ENCODE data around the gene LIMS2.

GRCh38 chr2:127661072-127661649, 14.2 kb downstream of the LIMS2 start:
- TF ChIP-seq, protein P1, sequence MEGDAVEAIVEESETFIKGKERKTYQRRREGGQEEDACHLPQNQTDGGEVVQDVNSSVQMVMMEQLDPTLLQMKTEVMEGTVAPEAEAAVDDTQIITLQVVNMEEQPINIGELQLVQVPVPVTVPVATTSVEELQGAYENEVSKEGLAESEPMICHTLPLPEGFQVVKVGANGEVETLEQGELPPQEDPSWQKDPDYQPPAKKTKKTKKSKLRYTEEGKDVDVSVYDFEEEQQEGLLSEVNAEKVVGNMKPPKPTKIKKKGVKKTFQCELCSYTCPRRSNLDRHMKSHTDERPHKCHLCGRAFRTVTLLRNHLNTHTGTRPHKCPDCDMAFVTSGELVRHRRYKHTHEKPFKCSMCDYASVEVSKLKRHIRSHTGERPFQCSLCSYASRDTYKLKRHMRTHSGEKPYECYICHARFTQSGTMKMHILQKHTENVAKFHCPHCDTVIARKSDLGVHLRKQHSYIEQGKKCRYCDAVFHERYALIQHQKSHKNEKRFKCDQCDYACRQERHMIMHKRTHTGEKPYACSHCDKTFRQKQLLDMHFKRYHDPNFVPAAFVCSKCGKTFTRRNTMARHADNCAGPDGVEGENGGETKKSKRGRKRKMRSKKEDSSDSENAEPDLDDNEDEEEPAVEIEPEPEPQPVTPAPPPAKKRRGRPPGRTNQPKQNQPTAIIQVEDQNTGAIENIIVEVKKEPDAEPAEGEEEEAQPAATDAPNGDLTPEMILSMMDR (optimal IDR thresholded peaks at IDR 0.05 in 1 of 3, IDR thresholded peaks at IDR 0.05 in 1 of 3, conservative IDR thresholded peaks at IDR 0.05 in 1 of 3; ENCODE audit: extremely low read depth in 1 of 3, insufficient read depth in 2 of 3, low read length in 3 of 3) = no peak
- TF ChIP-seq EZH2 (IDR thresholded peaks at IDR 0.05; ENCODE audit: low read length) = no peak
